HG03469 (cell line): Measurements from ENCODE around the gene ENTREP3.

Experiments used
- ATAC-seq: cut with Tn5 transposase; IDR thresholded peaks from one replicate; pipeline ENCODE4 v1.9.1; 2021; ENCODE audit warnings: mild to moderate bottlenecking, moderate library complexity, moderate number of reproducible peaks; ENCODE audit not compliant: unreplicated experiment

ENTREP3 gene

DNA sequence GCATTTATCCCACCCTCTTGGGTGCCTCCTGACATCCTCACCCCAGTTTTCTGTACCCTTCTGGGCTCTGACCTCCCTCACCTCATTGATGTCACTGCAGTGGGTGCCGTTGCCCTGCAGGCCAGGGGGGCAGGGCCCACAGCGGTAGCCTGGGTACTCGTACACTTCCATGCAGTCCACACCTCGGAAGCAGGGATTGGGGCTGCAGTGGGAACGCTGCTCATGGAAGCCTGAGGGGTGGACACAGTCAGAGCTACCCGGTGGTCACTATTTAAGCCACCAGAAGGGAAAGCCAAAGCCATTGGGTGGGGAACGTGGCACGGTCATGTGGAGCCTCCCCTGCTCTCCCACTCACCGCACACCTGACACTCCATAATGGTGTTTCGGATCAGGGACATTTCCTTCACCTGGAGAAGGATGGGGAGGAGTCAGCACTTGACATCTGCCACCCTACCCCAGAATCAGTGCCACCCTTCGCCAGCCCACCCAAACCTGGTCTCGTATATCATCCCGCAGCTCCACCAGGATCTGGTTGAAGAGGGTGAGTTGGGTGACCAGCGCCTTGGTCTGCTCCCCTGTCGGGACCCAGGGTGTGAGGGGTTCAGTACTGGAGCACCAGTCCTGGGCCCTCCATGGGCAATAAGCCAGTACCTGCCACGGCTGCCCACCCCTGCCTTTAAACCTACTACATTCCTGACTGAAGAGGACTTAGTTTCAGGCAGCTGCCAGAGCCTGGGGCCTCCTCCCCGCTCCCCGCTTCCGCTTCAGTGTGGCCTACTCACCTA, 52.4 kb downstream of the ENTREP3 start:
- no peak for ATAC-seq

DNA sequence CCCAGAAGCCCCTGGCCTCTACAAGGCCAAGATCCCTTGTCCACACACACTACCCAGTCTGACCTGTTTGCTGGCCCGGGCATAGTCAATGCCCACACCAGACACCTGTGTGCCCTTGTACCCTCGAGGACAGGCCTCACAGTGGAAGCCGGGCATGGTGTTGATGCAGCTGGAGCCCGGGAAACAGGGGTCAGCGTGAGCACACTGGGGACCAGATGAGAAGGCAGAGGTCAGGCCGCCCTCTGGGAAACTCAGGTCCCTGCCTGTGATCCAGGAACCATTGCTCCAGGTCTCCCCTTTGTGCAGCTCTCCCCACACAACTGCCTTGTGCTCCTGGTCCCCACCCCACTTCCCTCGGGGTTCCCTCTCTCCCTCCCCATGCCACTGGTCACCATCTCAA, 53.1 kb downstream of the ENTREP3 start:
- no peak for ATAC-seq

GRCh38 chr1:155200920-155201319, 54.4 kb downstream of the ENTREP3 start:
- ATAC-seq, result no peak

DNA sequence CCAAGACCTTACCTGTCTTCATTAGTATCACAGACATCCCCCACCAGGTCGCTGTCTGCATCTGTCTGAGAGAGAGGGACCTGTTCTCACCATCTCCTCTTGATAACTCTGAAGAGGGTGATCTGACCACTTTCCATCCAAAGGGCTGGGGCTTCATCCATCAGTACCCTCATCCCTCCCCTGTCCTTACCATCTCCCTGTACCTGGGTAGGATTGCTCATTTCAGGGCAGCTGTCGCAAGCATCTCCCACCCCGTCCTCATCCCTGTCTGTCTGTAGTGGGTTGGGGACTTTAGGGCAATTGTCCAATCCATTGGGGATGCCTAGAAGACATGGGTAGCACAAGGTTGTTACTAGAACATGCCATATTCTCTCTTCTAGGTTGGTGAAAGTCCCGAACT, 55.5 kb downstream of the ENTREP3 start:
- ATAC-seq, result no peak

DNA sequence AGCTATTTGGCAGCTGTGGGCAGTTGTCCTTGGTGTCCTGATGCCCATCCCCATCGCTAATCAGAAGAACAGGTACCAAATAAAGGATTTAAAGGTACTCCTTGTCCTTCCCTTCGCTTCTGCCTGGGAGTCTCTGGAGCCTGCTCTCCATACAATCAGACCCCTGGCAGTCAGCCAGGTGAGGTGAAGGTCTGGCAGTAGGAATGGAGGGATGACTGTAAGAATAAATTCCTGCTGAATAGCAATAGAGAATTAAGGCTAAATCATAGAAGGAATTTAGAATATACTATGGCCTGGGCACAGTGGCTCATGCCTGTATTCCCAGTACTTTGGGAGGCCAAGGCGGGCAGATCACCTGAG, 56.8 kb downstream of the ENTREP3 start:
- ATAC-seq, result no peak

GRCh38 chr1:155197901-155198546, 57.3 kb downstream of the ENTREP3 start:
- ATAC-seq, result no peak
